MCF 10A (cell line): ENCODE data around the gene PCSK6. TPM values are rescaled to one million over a fixed set of nuclear protein-coding genes. Genes with fewer than 3 reads are reported as not detected.

Source experiments
- BruUV-seq: library from RNA; stranded (reverse); fragments of 400-500 nt; replicated peaks from 2 replicates; lab custom pipeline; 2021; lab: Mats Ljungman, UMichigan
- CTCF ChIA-PET: fragments of 300-600 bp; sonication (Branson Sonifier 250); formaldehyde crosslinking; extraction: SDS; loops from one replicate; lab custom pipeline; 2021; ENCODE audit warnings: antibody characterized with exemption, inconsistent platforms; lab: Yijun Ruan, JAX
- POLR2A ChIA-PET: fragments of 300-600, 350-650 bp; sonication (Branson Sonifier 250); formaldehyde crosslinking; extraction: SDS; loops from one replicate; lab custom pipeline; 2020; ENCODE audit warnings: antibody characterized with exemption, inconsistent platforms; lab: Yijun Ruan, JAX
- DNase-seq: peaks from one replicate; pipeline ENCODE4 v3.0.0-alpha.2; 2018; ENCODE audit not compliant: unreplicated experiment
- H3K27ac Mint-ChIP-seq: one replicate; pipeline ENCODE4 v1.8.0; 2022; ENCODE audit warnings: mild to moderate bottlenecking, low read depth, mixed read lengths; ENCODE audit not compliant: unreplicated experiment
- H3K27me3 Mint-ChIP-seq: one replicate; pipeline ENCODE4 v1.8.0; 2022; ENCODE audit warnings: mixed read lengths; ENCODE audit not compliant: insufficient read depth, unreplicated experiment
- H3K36me3 Mint-ChIP-seq: one replicate; pipeline ENCODE4 v1.8.0; 2022; ENCODE audit warnings: mild to moderate bottlenecking, moderate library complexity, mixed read lengths; ENCODE audit not compliant: insufficient read depth, unreplicated experiment
- H3K4me1 Mint-ChIP-seq: one replicate; pipeline ENCODE4 v1.8.0; 2022; ENCODE audit warnings: mixed read lengths; ENCODE audit not compliant: insufficient read depth, unreplicated experiment
- H3K4me3 Mint-ChIP-seq: one replicate; pipeline ENCODE4 v1.8.0; 2022; ENCODE audit warnings: mild to moderate bottlenecking, moderate library complexity, mixed read lengths; ENCODE audit not compliant: unreplicated experiment
- H3K9me3 Mint-ChIP-seq: one replicate; pipeline ENCODE4 v1.8.0; 2022; ENCODE audit warnings: mixed read lengths; ENCODE audit not compliant: unreplicated experiment
- intact Hi-C: fragments of 100-400 bp; cut with micrococcal nuclease; formaldehyde crosslinking; loops from 2 replicates; pipeline ENCODE4 v1.14.1; 2022
- total RNA-seq: library from RNA; stranded (reverse); gene quantifications from 2 replicates; pipeline ENCODE4 v1.2.3, GENCODE V29; 2022
- TF ChIP-seq, protein P1 (sequence below): fragments of 200-600 bp; IDR thresholded peaks from one replicate; pipeline ENCODE4 v1.8.0; 2022; ENCODE audit warnings: antibody characterized with exemption, mild to moderate bottlenecking; ENCODE audit not compliant: unreplicated experiment

The PCSK6 gene
- total RNA-seq, 1 experiment from 2014 or later, result 30.8 TPM

DNA sequence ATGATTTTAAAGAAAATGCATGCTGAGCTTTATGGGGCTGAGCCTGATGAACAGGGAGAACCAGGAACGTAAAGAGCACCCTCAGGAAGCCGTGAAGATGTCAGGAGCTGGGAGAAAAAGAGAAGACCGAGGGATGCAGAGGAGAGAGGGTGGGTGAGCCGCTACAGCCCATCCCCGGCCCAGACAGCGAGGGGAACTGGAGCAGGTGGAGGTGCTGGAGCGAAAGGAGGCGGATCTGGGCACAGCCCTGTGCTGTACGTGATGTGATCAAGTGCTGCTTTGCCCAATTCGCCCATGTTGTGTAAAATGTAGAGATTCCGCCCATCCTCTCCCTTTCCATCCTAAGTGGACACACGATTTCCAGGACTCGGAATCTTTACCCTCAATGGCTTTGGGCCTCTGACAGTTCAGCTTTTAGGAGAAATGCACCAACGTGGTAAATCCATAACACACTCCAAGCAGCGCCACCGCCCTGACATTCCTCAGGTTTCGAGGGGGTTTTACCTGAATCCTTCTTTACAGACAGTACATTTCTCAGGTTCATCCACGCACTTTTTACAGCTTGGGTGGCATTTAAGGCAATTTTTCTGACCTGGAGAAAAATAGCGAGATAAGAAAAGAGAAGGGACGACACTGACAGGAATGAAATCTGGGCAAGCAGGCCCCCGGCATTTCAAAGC, 167.4 kb downstream of the PCSK6 start:
- BruUV-seq, result no TSS peak
- TF ChIP-seq, protein P1, sequence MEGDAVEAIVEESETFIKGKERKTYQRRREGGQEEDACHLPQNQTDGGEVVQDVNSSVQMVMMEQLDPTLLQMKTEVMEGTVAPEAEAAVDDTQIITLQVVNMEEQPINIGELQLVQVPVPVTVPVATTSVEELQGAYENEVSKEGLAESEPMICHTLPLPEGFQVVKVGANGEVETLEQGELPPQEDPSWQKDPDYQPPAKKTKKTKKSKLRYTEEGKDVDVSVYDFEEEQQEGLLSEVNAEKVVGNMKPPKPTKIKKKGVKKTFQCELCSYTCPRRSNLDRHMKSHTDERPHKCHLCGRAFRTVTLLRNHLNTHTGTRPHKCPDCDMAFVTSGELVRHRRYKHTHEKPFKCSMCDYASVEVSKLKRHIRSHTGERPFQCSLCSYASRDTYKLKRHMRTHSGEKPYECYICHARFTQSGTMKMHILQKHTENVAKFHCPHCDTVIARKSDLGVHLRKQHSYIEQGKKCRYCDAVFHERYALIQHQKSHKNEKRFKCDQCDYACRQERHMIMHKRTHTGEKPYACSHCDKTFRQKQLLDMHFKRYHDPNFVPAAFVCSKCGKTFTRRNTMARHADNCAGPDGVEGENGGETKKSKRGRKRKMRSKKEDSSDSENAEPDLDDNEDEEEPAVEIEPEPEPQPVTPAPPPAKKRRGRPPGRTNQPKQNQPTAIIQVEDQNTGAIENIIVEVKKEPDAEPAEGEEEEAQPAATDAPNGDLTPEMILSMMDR, result no peak
- intact Hi-C loops, result no loop called here
- no peak overlapping the region for H3K27ac Mint-ChIP-seq
- H3K4me3 Mint-ChIP-seq, result no peak overlapping the region
- DNase-seq, result no peak
- peaks cover 11% of the 10 kb centered on the region for H3K36me3 Mint-ChIP-seq
- H3K27me3 Mint-ChIP-seq, result no peaks in the 10 kb centered on the region
- ChIA-PET POLR2A (no interaction called here), CTCF (interaction anchor here (1.0 to 1.4 kb wide), 2 partner anchors 9 to 26 kb away, joined by 3 to 4 read pairs; no protein-coding TSS in a partner anchor)
- H3K9me3 Mint-ChIP-seq, result no peaks in the 10 kb centered on the region
- H3K4me1 Mint-ChIP-seq, result peaks cover 14% of the 10 kb centered on the region

DNA sequence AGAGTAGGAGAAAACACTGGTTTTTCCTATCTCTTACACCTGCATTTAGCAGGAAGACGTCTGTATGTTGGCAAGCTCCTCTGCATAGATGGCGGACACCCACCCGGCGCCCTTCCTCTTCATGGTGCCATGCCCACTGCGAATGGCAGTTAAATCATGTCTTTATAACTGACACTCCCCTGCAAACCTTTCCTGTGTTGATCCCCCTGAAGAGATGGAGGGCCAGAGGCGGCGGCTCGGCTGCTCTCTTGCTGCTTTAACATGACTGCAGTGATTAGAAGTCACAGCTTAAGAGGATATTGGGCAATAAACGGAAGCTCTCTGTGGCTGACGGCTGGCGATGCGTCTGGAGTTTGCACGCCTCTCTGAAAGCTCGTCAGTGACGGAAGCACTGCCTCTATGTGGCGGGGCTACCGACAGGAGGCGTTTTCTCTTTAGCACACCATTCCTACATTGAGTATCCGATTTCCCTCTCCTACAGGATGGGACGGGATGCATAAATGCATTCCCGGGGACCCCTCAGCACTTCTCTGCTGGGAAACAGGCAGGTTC, 168.9 kb downstream of the PCSK6 start:
- CTCF ChIA-PET, result interaction anchor here (1.1 to 5.1 kb wide), 2 partner anchors 16 to 321 kb away, joined by 4 to 32 read pairs; no protein-coding TSS in a partner anchor

DNA sequence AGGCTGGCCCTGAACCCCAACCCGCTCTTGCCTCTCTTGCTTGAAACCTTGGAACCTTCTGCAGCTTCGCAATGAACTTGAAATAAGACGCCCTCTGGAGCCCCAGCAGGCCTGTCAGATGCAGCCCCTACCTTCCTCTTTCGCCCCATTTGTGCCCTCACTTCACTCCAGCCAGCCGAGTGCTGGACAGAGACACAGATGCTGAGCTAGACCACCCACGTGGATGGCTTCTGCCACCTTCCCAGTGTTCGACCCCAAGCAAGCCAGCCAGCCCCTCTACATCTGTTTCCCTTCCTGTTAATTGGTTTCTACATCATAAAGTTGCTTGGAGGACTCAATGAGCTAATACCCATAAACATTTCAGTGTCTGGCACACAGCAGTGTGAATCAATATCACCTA, 170.7 kb downstream of the PCSK6 start:
- Mint-ChIP-seq H3K9me3 (no peaks in the 10 kb centered on the region), H3K27me3 (no peaks in the 10 kb centered on the region), H3K36me3 (peaks cover 19% of the 10 kb centered on the region), H3K4me1 (peaks cover 14% of the 10 kb centered on the region), H3K27ac (no peak overlapping the region), H3K4me3 (no peak overlapping the region)
- BruUV-seq, result no TSS peak
- DNase-seq, result no peak
- ChIA-PET CTCF (interaction anchor here (1.2 to 5.1 kb wide), 2 partner anchors 19 to 323 kb away, joined by 4 to 32 read pairs; no protein-coding TSS in a partner anchor), POLR2A (interaction anchor here (0.7 to 4.0 kb wide), 8 partner anchors 16 to 334 kb away, joined by 3 to 22 read pairs (median 6); partner anchors contain the start of gene SNRPA1)
- intact Hi-C loops, result no loop called here
- TF ChIP-seq, protein P1, result no peak

More for the DNA sequence above, 168.9 kb downstream of the PCSK6 start:
- H3K4me3 Mint-ChIP-seq, result no peak overlapping the region
- DNase-seq, result no peak
- TF ChIP-seq, protein P1, result no peak
- H3K9me3 Mint-ChIP-seq, result no peaks in the 10 kb centered on the region
- H3K36me3 Mint-ChIP-seq, result peaks cover 19% of the 10 kb centered on the region
- POLR2A ChIA-PET, result interaction anchor here (0.5 to 4.0 kb wide), 2 partner anchors 25 to 29 kb away, joined by 3 to 22 read pairs; partner anchors contain the start of gene SNRPA1
- peaks cover 14% of the 10 kb centered on the region for H3K4me1 Mint-ChIP-seq
- no TSS peak for BruUV-seq
- no peaks in the 10 kb centered on the region for H3K27me3 Mint-ChIP-seq
- intact Hi-C loops, result no loop called here
- no peak overlapping the region for H3K27ac Mint-ChIP-seq
